GM19043 (cell line): ENCODE results near the gene COL10A1.

Experiments
- ATAC-seq: cut with Tn5 transposase; IDR thresholded peaks from one replicate; pipeline ENCODE4 v1.9.1; 2021; ENCODE audit warnings: low read depth; ENCODE audit not compliant: unreplicated experiment

Gene COL10A1

GRCh38 chr6:116088946-116089345 lies 37.0 kb downstream of the COL10A1 start:
- no peak for ATAC-seq

- peak; percentile 92 for ATAC-seq
Observed at GRCh38 chr6:116087437-116088027, 38.4 kb downstream of the COL10A1 start.

DNA sequence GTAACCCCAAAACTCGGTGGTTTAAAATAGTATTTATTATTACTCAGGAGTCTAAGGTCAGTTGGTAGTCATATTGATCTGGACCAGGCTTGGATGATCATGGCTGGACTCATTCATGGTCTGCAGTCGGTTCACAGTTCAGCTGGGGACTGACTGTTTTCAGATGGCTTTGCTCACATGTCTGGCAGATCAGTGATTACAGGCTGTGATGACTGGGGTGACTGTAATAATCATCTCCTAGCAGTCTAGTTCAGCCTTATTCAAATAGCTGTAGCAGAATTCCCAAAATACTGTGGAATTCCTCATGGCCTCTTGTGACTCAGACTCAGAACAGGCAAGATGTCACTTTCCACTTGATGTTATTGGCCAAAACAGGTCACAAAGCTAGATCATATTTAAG lies 41.6 kb downstream of the COL10A1 start:
- no peak for ATAC-seq

DNA sequence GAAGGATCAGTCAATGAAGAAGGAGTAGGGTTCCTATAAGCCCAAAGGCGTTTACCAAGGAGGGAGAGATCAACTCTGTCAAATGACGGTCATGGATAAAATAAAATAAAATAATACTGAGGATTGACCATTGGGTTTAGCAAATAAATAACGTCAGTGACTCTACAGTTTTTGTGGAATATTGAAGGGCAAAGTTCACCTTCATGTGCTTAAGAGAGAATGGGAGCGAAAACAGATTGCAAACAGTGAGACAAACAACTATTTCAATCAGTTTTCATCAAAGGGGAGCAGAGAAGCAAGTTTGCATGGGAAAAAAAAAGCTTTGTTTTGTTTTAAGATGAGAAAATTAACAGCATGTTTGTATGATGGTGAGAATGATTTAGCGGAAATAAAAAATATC lies 42.9 kb downstream of the COL10A1 start:
- ATAC-seq: no peak

- no peak for ATAC-seq
Observed at GRCh38 chr6:116078945-116079344, 47.0 kb downstream of the COL10A1 start.

GRCh38 chr6:116078522-116078921 lies 47.4 kb downstream of the COL10A1 start:
- no peak for ATAC-seq

DNA sequence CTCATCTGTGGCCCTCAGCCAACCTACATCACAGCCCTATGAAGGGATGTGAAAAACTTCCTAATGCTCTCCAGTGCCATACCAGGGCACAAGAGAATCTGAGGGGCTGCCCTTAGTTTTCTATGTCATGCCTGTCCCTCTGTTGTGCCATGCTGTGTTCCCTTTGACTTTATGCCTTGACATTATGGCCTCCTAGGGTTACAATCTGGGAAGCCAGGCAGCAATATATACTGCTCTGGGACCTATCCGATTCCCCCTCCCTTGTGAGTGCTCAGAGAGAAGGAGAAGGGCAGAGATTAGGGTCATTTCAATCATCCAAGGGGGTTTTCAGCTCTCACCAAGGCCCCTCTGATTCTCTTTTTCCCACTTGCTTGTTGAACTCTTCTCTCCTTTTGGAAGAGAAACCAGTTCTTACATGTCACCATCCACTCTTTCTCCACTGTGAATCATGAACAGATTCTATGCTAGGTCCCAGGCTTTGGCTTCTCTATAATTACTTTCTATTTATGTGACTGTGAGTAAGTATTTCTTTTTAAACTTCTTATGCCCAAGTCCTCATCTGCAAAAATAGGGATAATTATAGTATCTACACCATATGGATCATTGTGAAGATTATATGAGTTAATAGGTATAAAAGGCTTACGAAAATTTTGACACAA lies 51.1 kb downstream of the COL10A1 start:
- ATAC-seq: no peak

GRCh38 chr6:116073765-116074440 lies 52.0 kb downstream of the COL10A1 start:
- ATAC-seq: no peak

DNA sequence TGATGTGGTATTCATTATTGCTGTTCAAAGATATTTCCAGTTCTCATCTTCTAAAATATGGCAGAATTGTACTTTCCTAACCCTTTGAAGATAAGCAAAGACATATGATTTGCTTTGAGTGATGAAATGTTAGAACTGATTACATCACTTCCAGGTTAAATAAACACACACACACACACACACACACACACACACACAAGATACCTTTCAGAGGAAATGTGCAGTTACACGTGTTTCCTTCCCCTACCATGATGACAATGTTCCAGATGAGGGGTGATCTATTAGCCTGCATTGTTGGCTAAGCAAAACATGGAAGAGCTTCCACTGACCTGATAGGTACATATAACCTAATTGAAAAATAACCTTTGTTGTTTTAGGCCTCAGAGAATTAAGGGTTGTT lies 53.6 kb downstream of the COL10A1 start:
- no peak for ATAC-seq

DNA sequence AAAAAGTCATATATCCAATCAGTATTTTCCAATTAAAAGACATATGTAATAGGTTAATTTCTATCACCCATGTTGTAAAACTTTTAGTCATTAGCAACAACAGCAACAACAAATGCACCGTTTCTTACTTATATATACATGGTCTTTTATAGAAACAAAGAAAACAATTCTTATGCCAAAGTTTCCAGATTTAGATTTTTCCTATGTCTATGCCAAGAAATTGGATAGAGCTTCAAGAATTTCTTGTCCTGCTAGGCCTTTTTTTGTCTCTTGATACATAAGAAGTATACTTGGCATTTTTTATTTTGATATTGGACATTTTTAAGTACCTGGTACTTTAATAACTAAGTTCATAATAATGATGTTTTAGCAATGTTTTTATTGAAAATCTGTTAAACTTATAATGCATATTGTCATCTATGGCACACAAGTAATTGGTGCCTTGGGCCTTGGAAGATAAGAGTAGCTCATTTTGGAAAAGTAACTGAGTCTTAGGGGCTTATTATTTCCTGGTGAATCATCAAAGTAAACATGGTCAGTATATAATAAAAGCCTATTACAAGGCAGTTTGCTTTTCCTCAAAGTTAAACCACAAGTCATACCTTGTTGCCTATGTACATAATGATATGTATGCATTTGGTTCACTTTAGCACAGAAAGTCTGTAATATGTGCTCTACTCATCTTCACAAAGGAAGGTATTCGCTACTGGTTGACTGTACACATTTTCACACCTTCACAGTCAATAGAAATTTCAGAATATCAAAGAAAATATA lies 55.1 kb downstream of the COL10A1 start:
- no peak for ATAC-seq

DNA sequence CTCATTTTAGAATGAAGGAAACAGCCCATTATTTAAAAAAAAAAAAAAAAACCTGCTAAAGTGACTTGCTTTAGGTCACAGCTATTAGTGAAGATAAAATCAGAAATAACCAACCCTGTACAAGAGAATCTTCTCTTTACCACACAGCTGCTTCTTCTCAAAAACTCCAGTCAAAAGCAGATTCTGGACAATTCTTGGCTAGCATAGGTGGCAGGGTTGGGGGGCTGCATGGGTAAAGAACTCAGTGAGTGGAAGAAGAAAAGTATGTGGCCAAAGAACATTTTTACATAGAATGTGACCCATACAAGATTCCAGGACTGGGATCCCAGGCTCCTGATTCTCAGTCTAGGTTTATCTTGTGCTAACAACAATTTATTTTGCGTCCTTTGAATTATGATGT lies 55.8 kb downstream of the COL10A1 start:
- no peak for ATAC-seq
